HEK293 (cell line): ENCODE measurements around the gene SAXO1.

ENCODE experiments used
- CTCF ChIA-PET: fragments of 350-600 bp; formaldehyde crosslinking; extraction: SDS; loops from one replicate; lab custom pipeline; 2021; ENCODE audit warnings: antibody characterized with exemption; lab: Yijun Ruan, JAX
- POLR2A ChIA-PET: fragments of 300-600 bp; formaldehyde crosslinking; extraction: SDS; loops from one replicate; lab custom pipeline; 2020; ENCODE audit warnings: antibody characterized with exemption, inconsistent platforms; lab: Yijun Ruan, JAX
- H3K27ac ChIP-seq: fragments of 200-500 bp; sonication (Bioruptor generic); 2 replicates; pipeline ENCODE4 v1.5.1; 2014; ENCODE audit warnings: low read depth, low read length, control low read depth, inconsistent platforms; ENCODE audit errors: extremely low read depth
- H3K36me3 ChIP-seq, 2 experiments: fragments of 200-500 bp in 1 of 2; sonication (Bioruptor generic) in 1 of 2; 1 replicate in 1 of 2; 2 replicates in 1 of 2; pipeline ENCODE4 v1.5.1; 2014 to 2017; ENCODE audit warnings: inconsistent platforms in 2 of 2, low read length in 2 of 2; ENCODE audit not compliant: control insufficient read depth in 2 of 2, insufficient read depth in 1 of 2
- H3K4me1 ChIP-seq: fragments of 200-500 bp; sonication (Bioruptor generic); 2 replicates; pipeline ENCODE4 v1.5.1; 2014; ENCODE audit warnings: mild to moderate bottlenecking, low read length, inconsistent platforms; ENCODE audit not compliant: control insufficient read depth, insufficient read depth
- H3K4me3 ChIP-seq: 2 replicates; pipeline ENCODE4 v1.5.1; 2011; ENCODE audit warnings: low read depth, mild to moderate bottlenecking, control low read depth, low read length, moderate library complexity
- H3K9me3 ChIP-seq: fragments of 200-500 bp; sonication (Bioruptor generic); 2 replicates; pipeline ENCODE4 v1.5.1; 2014; ENCODE audit warnings: low read depth, low read length, inconsistent platforms; ENCODE audit not compliant: control insufficient read depth, insufficient read depth
- BCL11A ChIP-seq: fragments of 450-650 bp; formaldehyde crosslinking; IDR thresholded peaks from 2 replicates; pipeline ENCODE4 v1.5.1; 2016; ENCODE audit warnings: low read depth, missing biosample characterization, missing genetic modification characterization
- FEZF1 ChIP-seq: fragments of 450-650 bp; formaldehyde crosslinking; IDR thresholded peaks from 2 replicates; pipeline ENCODE4 v1.5.1; 2016; ENCODE audit warnings: missing biosample characterization, missing genetic modification characterization
- HOXC10 ChIP-seq: sonication (generic); formaldehyde crosslinking; IDR thresholded peaks from 2 replicates; pipeline ENCODE4 v1.8.1; 2023; ENCODE audit warnings: mild to moderate bottlenecking, missing genetic modification reagents
- TSHZ1 ChIP-seq: fragments of 450-650 bp; formaldehyde crosslinking; IDR thresholded peaks from 2 replicates; pipeline ENCODE4 v1.5.1; 2016; ENCODE audit warnings: missing biosample characterization, missing genetic modification characterization, borderline replicate concordance
- ZBTB44 ChIP-seq: fragments of 450-650 bp; IDR thresholded peaks from 2 replicates; pipeline ENCODE4 v1.5.1; 2018; ENCODE audit warnings: missing biosample characterization, mild to moderate bottlenecking, missing genetic modification characterization
- ZBTB49 ChIP-seq: fragments of 450-650 bp; formaldehyde crosslinking; IDR thresholded peaks from 2 replicates; pipeline ENCODE4 v1.5.1; 2016; ENCODE audit warnings: missing biosample characterization, missing genetic modification characterization, low read depth
- ZNF155 ChIP-seq: fragments of 450-650 bp; formaldehyde crosslinking; IDR thresholded peaks from 2 replicates; pipeline ENCODE4 v1.5.1; 2016; ENCODE audit warnings: missing biosample characterization, missing genetic modification characterization
- ZNF2 ChIP-seq: fragments of 450-650 bp; formaldehyde crosslinking; IDR thresholded peaks from 2 replicates; pipeline ENCODE4 v1.5.1; 2016; ENCODE audit warnings: missing biosample characterization, missing genetic modification characterization
- ZNF280D ChIP-seq: fragments of 450-650 bp; formaldehyde crosslinking; IDR thresholded peaks from 2 replicates; pipeline ENCODE4 v1.5.1; 2016; ENCODE audit warnings: missing biosample characterization, missing genetic modification characterization
- ZNF341 ChIP-seq: fragments of 450-650 bp; formaldehyde crosslinking; IDR thresholded peaks from 2 replicates; pipeline ENCODE4; 2016; ENCODE audit warnings: low read depth, missing biosample characterization, missing genetic modification characterization
- ZNF449 ChIP-seq: fragments of 450-650 bp; formaldehyde crosslinking; IDR thresholded peaks from 2 replicates; pipeline ENCODE4 v1.5.1; 2017; ENCODE audit warnings: missing biosample characterization, mild to moderate bottlenecking, missing genetic modification characterization, moderate library complexity
- ZNF639 ChIP-seq: fragments of 450-650 bp; formaldehyde crosslinking; IDR thresholded peaks from 2 replicates; pipeline ENCODE4 v1.5.1; 2016; ENCODE audit warnings: missing biosample characterization, missing genetic modification characterization
- ZNF677 ChIP-seq: fragments of 450-650 bp; IDR thresholded peaks from 2 replicates; pipeline ENCODE4 v1.5.0; 2018; ENCODE audit warnings: missing biosample characterization, mild to moderate bottlenecking, missing genetic modification characterization, moderate library complexity

The SAXO1 gene

GRCh38 chr9:18978188-18978587 is 54.8 kb downstream of the SAXO1 start:
- ChIA-PET POLR2A (interaction anchor here (0.7 to 0.9 kb wide), 3 partner anchors 9 to 71 kb away, joined by 3 to 4 read pairs (median 3); partner anchors contain the start of gene RRAGA), CTCF (interaction anchor here (0.6 to 0.9 kb wide), 2 partner anchors 482 to 648 kb away, joined by 4 to 5 read pairs; no protein-coding TSS in a partner anchor)
- no peaks in the 10 kb centered on the region for H3K36me3 ChIP-seq
- peaks cover 33% of the 10 kb centered on the region for H3K4me1 ChIP-seq
- peak overlapping the region; percentile 39; the same call in 1 of the 2 replicates for H3K27ac ChIP-seq
- no peaks in the 10 kb centered on the region for H3K9me3 ChIP-seq
- no peak for TF ChIP-seq ZNF449 (tag by site-specific recombination)
- TF ChIP-seq ZNF280D (tag by site-specific recombination) = no peak
- TF ChIP-seq FEZF1 (tag by site-specific recombination) = no peak
- no peak for TF ChIP-seq ZBTB49 (tag by site-specific recombination)
- TF ChIP-seq HOXC10 (CRISPR knock-in tag) = no peak
- peak; percentile 88 for TF ChIP-seq ZNF341 (tag by site-specific recombination)
- TF ChIP-seq ZNF2 (tag by site-specific recombination) = no peak
- TF ChIP-seq ZNF639 (tag by site-specific recombination) = no peak
- no peak for TF ChIP-seq BCL11A
- no peak for TF ChIP-seq ZNF155 (tag by site-specific recombination)
- TF ChIP-seq ZNF677 = no peak
- TF ChIP-seq ZBTB44 (tag by site-specific recombination) = peak; percentile 27; the same call in 1 of the 2 replicates
- TF ChIP-seq TSHZ1 = no peak
- no peak overlapping the region for H3K4me3 ChIP-seq
